ENCODE measurements around the gene CRHR1.

- TF ChIP-seq GATA2 (IDR thresholded peaks at IDR 0.05; ENCODE audit: low read depth, low read length) (no peak), GATA3 (IDR thresholded peaks at IDR 0.05; ENCODE audit: low read depth, low read length) (no peak)
These were observed 27.7 kb upstream of the CRHR1 start for GRCh38 chr17:45756266-45756991.
